ENCODE data around the gene VMP1.

VMP1 gene

DNA sequence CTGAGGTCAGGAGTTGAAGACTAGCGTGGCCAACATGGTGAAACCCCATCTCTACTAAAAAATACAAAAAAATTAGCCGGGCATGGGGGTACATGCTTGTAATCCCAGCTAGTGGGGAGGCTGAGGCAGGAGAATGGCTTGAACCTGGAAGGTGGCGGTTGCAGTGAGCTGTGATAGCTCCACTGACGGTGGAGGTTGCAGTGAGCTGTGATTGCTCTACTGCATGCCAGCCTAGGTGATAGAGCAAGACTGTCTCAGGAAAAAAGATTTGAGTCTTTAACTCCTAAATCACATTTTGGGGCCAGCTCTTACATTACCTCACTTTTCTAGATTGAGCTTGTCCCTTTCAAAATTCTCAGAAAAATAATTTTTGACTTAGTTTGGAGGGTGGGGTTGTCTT lies 15.2 kb downstream of the VMP1 start:
- H3K4me3 ChIP-seq (ENCODE audit: low read length): no peak overlapping the region
- DNase-seq (ENCODE audit: low read depth): no peak
- TF ChIP-seq CTCF (conservative IDR thresholded peaks at IDR 0.05; ENCODE audit: low read depth, low read length): no peak

GRCh38 chr17:59723041-59723440 lies 15.6 kb downstream of the VMP1 start:
- no peak for TF ChIP-seq CTCF (conservative IDR thresholded peaks at IDR 0.05; ENCODE audit: low read depth, low read length)
- DNase-seq (ENCODE audit: low read depth): no peak
- no peak overlapping the region for H3K4me3 ChIP-seq (ENCODE audit: low read length)

DNA sequence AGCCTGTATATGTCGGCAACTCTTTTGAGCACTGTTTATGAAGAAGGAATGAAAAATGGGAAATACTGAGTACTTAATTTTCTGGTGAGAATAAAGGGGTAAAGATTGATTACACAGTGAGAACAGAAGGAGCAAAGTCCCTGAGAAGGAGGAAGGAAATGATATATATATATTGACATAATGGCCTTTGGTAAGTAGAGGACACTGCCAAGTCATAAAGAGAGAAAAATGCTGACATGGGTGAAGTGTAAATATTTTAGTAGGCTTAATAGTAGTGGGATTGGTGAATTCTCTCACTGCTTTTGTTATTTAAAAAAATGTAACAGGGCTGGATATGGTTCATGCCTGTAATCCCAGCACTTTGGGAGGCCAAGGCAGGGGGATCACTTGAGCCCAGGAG lies 16.2 kb downstream of the VMP1 start:
- no peak for DNase-seq (ENCODE audit: low read depth)
- no peak overlapping the region for H3K4me3 ChIP-seq (ENCODE audit: low read length)
- TF ChIP-seq CTCF (conservative IDR thresholded peaks at IDR 0.05; ENCODE audit: low read depth, low read length): no peak

GRCh38 chr17:59725691-59726090 lies 18.2 kb downstream of the VMP1 start:
- no peak for DNase-seq (ENCODE audit: low read depth)
- H3K4me3 ChIP-seq (ENCODE audit: low read length): no peak overlapping the region

DNA sequence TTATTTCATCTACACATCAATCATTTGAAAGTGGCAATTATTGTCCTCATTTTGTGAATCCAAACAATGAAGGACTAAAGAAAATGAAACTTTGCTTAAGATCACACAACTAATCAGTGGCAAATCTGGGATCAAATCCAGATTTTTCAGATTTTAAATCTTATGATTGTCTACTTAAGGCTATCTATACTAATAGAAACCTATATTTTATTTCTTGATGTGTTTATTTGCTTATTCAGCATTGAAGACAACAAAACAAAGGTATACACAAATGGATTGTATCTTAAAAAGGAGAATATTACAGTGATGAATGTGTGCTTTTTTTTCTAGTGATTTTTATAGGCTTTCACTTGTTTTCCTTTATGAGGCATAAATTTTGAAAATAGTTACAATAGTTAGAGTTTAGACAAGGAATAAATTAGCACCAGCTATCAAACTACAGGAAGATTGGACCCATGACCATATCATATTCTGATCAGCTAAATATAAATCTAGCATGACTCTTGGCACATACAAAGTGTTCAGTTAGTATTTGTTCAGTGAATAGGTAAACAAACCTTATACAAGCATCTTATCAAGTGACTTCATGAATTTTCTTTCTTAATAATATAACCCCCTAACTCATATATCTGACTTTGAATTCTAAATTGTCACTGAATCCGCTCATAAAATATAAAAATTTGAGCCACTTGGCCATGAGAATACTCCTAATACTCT lies 20.5 kb downstream of the VMP1 start:
- H3K4me3 ChIP-seq (ENCODE audit: low read length): no peak overlapping the region
- no peak for TF ChIP-seq CTCF (conservative IDR thresholded peaks at IDR 0.05; ENCODE audit: low read depth, low read length)
- DNase-seq (ENCODE audit: low read depth): no peak

More at GRCh38 chr17:59725691-59726090, 18.2 kb downstream of the VMP1 start:
- no peak for TF ChIP-seq CTCF (conservative IDR thresholded peaks at IDR 0.05; ENCODE audit: low read depth, low read length)

GRCh38 chr17:59730268-59730834 lies 22.9 kb downstream of the VMP1 start:
- TF ChIP-seq CTCF (conservative IDR thresholded peaks at IDR 0.05; ENCODE audit: low read depth, low read length): no peak
- no peak for DNase-seq (ENCODE audit: low read depth)
- H3K4me3 ChIP-seq (ENCODE audit: low read length): no peak overlapping the region

DNA sequence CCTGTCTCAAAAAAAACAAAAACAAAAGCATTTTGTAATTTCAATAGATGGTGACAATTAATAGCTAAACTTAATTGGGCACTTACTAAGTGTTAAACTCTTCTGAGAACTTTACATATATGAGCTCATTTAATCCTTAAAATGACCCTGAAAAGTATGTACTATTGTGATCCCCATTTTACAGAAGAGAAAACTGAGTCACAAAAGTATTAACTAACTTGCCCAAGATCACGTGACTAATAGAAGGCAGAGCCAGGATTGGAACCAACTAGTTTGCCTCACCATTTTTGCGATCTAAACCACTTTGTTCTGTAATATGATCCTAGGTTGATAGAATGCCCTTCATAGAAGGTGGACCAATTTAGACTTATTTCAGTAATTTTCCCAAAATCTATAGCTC lies 26.2 kb downstream of the VMP1 start:
- H3K4me3 ChIP-seq (ENCODE audit: low read length): no peak overlapping the region
- no peak for TF ChIP-seq CTCF (conservative IDR thresholded peaks at IDR 0.05; ENCODE audit: low read depth, low read length)
- no peak for DNase-seq (ENCODE audit: low read depth)
